ENCODE measurements around the gene IFNA13.
A peak's percentile ranks its signal among the peaks of the same experiment; 100 is the strongest.

IFNA13 gene

GRCh38 chr9:21317956-21318923 is 49.6 kb downstream of the IFNA13 start:
- peaks cover 2% of the 10 kb centered on the region for H3K36me3 ChIP-seq (ENCODE audit: control insufficient read depth, insufficient read depth, low read length)
- peak; percentile 70 for TF ChIP-seq CTCF (IDR thresholded peaks at IDR 0.05; ENCODE audit: insufficient read depth, low read length, poor library complexity, severe bottlenecking)
- no peaks in the 10 kb centered on the region for H3K27me3 ChIP-seq (replicated peaks; ENCODE audit: control insufficient read depth, insufficient read depth, low read length)
- no peak for DNase-seq (ENCODE audit: extremely low read depth, insufficient read length)
- no peak overlapping the region for H3K4me3 ChIP-seq (replicated peaks; ENCODE audit: low read depth, low read length)

Measured in GM06990 (cell line).